ENCODE data around the gene ZNF629.

GRCh38 chr16:30760001-30760559 is 26.9 kb downstream of the ZNF629 start:
- TF ChIP-seq, protein P1, sequence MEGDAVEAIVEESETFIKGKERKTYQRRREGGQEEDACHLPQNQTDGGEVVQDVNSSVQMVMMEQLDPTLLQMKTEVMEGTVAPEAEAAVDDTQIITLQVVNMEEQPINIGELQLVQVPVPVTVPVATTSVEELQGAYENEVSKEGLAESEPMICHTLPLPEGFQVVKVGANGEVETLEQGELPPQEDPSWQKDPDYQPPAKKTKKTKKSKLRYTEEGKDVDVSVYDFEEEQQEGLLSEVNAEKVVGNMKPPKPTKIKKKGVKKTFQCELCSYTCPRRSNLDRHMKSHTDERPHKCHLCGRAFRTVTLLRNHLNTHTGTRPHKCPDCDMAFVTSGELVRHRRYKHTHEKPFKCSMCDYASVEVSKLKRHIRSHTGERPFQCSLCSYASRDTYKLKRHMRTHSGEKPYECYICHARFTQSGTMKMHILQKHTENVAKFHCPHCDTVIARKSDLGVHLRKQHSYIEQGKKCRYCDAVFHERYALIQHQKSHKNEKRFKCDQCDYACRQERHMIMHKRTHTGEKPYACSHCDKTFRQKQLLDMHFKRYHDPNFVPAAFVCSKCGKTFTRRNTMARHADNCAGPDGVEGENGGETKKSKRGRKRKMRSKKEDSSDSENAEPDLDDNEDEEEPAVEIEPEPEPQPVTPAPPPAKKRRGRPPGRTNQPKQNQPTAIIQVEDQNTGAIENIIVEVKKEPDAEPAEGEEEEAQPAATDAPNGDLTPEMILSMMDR (IDR thresholded peaks at IDR 0.05): no peak
- TF ChIP-seq POLR2AphosphoS5 (IDR thresholded peaks at IDR 0.05): no peak
- TF ChIP-seq POLR2A (IDR thresholded peaks at IDR 0.05): no peak
- TF ChIP-seq EP300 (IDR thresholded peaks at IDR 0.05): no peak
